Ishikawa (cell line): ENCODE data around the gene BBS9.

Experiments used
- CEBPB ChIP-seq: IDR thresholded peaks from 2 replicates; pipeline ENCODE4 v1.6.1; 2012
- CREB1 ChIP-seq: IDR thresholded peaks from 2 replicates; pipeline ENCODE4 v1.6.1; 2012; ENCODE audit warnings: low read depth
- EGR1 ChIP-seq: IDR thresholded peaks from 2 replicates; pipeline ENCODE4 v1.6.1; 2012
- EP300 ChIP-seq: IDR thresholded peaks from 2 replicates; pipeline ENCODE4 v1.6.1; 2012; ENCODE audit warnings: borderline replicate concordance
- FOXM1 ChIP-seq: IDR thresholded peaks from 2 replicates; pipeline ENCODE4 v1.6.1; 2012; ENCODE audit warnings: low read depth, borderline replicate concordance
- MAX ChIP-seq: IDR thresholded peaks from 2 replicates; pipeline ENCODE4 v1.6.1; 2012
- NFIC ChIP-seq: IDR thresholded peaks from 2 replicates; pipeline ENCODE4 v1.6.1; 2012
- RAD21 ChIP-seq: IDR thresholded peaks from 2 replicates; pipeline ENCODE4 v1.6.1; 2012; ENCODE audit warnings: low read depth
- TAF1 ChIP-seq: IDR thresholded peaks from 2 replicates; pipeline ENCODE4 v1.6.1; 2012; ENCODE audit warnings: low read depth, mild to moderate bottlenecking
- TCF12 ChIP-seq: IDR thresholded peaks from 2 replicates; pipeline ENCODE4 v1.6.1; 2012; ENCODE audit warnings: low read depth
- TEAD4 ChIP-seq: IDR thresholded peaks from 2 replicates; pipeline ENCODE4 v1.6.1; 2012
- YY1 ChIP-seq: IDR thresholded peaks from 2 replicates; pipeline ENCODE4 v1.6.1; 2012; ENCODE audit warnings: low read depth
- ZBTB7A ChIP-seq: IDR thresholded peaks from 2 replicates; pipeline ENCODE4 v1.6.1; 2012; ENCODE audit warnings: low read depth
- TF ChIP-seq, protein P1 (sequence below): IDR thresholded peaks from 2 replicates; pipeline ENCODE4 v1.6.1; 2012
- TF ChIP-seq, protein P2 (sequence below): IDR thresholded peaks from 2 replicates; pipeline ENCODE4 v1.6.1; 2012; ENCODE audit warnings: low read depth, mild to moderate bottlenecking

Gene BBS9

GRCh38 chr7:33444511-33444910 lies 315.1 kb downstream of the BBS9 start:
- TF ChIP-seq YY1 (no peak), NFIC (no peak), EGR1 (no peak), TEAD4 (no peak), ZBTB7A (no peak), CEBPB (no peak), EP300 (no peak), FOXM1 (no peak), TAF1 (no peak), RAD21 (no peak), MAX (no peak)

- TF ChIP-seq FOXM1 (no peak), EP300 (no peak), CREB1 (no peak), CEBPB (no peak), TEAD4 (no peak), RAD21 (no peak), EGR1 (no peak)
- TF ChIP-seq, protein P1, sequence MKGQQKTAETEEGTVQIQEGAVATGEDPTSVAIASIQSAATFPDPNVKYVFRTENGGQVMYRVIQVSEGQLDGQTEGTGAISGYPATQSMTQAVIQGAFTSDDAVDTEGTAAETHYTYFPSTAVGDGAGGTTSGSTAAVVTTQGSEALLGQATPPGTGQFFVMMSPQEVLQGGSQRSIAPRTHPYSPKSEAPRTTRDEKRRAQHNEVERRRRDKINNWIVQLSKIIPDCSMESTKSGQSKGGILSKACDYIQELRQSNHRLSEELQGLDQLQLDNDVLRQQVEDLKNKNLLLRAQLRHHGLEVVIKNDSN = no peak
These were observed 317.2 kb downstream of the BBS9 start for GRCh38 chr7:33446551-33446950.

DNA sequence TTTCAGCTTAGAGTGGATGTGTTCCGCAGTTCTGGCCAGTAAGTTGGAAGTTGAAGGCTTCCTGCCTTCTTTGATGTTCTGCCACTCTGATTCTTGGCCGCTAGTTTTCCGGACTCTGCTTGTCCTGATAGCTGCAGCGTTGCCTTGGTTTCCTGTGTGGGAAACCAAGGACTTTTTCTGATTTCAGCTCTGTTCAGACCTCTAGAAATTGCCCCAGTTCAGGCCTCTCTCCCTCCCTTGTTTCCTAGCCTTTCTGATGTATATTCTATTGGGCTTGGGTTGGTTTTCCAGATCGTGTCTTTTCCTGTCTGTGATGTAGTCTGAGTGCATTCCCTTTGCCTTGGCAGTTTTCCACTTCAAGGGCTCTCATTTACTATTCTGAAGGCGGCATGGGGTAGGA lies 318.7 kb downstream of the BBS9 start:
- no peak for TF ChIP-seq ZBTB7A
- no peak for TF ChIP-seq MAX
- TF ChIP-seq, protein P2, sequence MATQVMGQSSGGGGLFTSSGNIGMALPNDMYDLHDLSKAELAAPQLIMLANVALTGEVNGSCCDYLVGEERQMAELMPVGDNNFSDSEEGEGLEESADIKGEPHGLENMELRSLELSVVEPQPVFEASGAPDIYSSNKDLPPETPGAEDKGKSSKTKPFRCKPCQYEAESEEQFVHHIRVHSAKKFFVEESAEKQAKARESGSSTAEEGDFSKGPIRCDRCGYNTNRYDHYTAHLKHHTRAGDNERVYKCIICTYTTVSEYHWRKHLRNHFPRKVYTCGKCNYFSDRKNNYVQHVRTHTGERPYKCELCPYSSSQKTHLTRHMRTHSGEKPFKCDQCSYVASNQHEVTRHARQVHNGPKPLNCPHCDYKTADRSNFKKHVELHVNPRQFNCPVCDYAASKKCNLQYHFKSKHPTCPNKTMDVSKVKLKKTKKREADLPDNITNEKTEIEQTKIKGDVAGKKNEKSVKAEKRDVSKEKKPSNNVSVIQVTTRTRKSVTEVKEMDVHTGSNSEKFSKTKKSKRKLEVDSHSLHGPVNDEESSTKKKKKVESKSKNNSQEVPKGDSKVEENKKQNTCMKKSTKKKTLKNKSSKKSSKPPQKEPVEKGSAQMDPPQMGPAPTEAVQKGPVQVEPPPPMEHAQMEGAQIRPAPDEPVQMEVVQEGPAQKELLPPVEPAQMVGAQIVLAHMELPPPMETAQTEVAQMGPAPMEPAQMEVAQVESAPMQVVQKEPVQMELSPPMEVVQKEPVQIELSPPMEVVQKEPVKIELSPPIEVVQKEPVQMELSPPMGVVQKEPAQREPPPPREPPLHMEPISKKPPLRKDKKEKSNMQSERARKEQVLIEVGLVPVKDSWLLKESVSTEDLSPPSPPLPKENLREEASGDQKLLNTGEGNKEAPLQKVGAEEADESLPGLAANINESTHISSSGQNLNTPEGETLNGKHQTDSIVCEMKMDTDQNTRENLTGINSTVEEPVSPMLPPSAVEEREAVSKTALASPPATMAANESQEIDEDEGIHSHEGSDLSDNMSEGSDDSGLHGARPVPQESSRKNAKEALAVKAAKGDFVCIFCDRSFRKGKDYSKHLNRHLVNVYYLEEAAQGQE = no peak
- no peak for TF ChIP-seq CEBPB
- TF ChIP-seq FOXM1 = no peak
- no peak for TF ChIP-seq EGR1
- TF ChIP-seq CREB1 = no peak

DNA sequence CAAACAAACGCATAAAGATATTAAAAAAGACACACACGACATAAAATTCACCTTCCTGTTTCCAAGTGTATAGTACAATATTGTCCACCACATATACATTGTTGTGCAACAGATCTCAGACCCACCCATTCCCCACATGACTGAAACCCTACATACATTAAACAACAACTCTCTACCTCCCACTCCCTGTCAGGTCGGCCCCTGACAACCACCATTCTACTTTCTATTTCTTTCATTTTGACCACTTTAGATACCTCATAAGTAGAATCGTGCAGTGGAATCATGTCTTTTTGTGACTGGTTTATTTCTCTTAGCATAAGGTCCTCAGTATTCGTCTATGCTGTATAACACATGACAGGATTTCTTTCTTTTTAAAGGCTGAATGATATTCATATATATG lies 320.5 kb downstream of the BBS9 start:
- no peak for TF ChIP-seq CEBPB
- no peak for TF ChIP-seq ZBTB7A
- no peak for TF ChIP-seq FOXM1
- TF ChIP-seq NFIC = no peak
- no peak for TF ChIP-seq TAF1
- no peak for TF ChIP-seq CREB1
- no peak for TF ChIP-seq EGR1
- no peak for TF ChIP-seq RAD21
- no peak for TF ChIP-seq TEAD4
- no peak for TF ChIP-seq TCF12
- TF ChIP-seq MAX = no peak
- no peak for TF ChIP-seq EP300

GRCh38 chr7:33452805-33453502 lies 323.6 kb downstream of the BBS9 start:
- TF ChIP-seq TEAD4 = no peak
- TF ChIP-seq, protein P1 = no peak
- TF ChIP-seq EGR1 = no peak
- TF ChIP-seq ZBTB7A = no peak
- TF ChIP-seq CEBPB = no peak
- no peak for TF ChIP-seq RAD21
- no peak for TF ChIP-seq TCF12
- TF ChIP-seq MAX = no peak
- no peak for TF ChIP-seq NFIC
- no peak for TF ChIP-seq EP300
- no peak for TF ChIP-seq CREB1

DNA sequence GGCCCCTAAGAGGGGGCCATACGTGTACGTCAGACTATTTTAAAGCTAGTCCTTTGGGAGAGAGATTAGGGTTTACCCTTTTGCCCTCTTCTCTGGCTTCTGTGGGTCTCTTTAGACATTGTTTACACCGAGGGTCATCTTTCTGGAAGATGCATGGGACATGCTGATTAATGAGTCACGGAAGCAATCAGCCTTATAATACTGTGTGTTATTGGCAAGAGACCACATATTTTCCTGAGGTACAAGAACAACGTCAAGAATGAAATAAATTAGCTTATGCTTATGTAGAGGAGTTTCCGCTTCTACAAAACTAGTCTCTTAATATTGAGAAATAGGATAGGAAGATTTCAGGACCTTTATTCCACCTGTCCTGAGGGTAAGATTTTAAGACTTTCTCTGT lies 327.7 kb downstream of the BBS9 start:
- no peak for TF ChIP-seq YY1
- TF ChIP-seq CEBPB = no peak
- TF ChIP-seq NFIC = no peak
- TF ChIP-seq TCF12 = no peak
- TF ChIP-seq, protein P1 = no peak
- no peak for TF ChIP-seq EGR1
- no peak for TF ChIP-seq EP300
- no peak for TF ChIP-seq TEAD4
- TF ChIP-seq FOXM1 = no peak
- no peak for TF ChIP-seq ZBTB7A
- TF ChIP-seq TAF1 = no peak
- no peak for TF ChIP-seq RAD21
- no peak for TF ChIP-seq MAX
- TF ChIP-seq CREB1 = no peak
- TF ChIP-seq, protein P2 = no peak
